ENCODE data around the gene LRRC43.
A peak's percentile ranks its signal among the peaks of the same experiment; 100 is the strongest.

LRRC43 gene

GRCh38 chr12:122182887-122183587 is at the start of gene LRRC43:
Gene LRRC43 (plus strand): TSS chr12:122183123. CDS start chr12:122183145, 22 bp downstream.
- peak; percentile 39 for DNase-seq

GRCh38 chr12:122133192-122133950 is 49.6 kb upstream of the LRRC43 start:
- DNase-seq = no peak

GRCh38 chr12:122135437-122136031 is 47.4 kb upstream of the LRRC43 start:
- no peak for DNase-seq

GRCh38 chr12:122137229-122137628 is 45.7 kb upstream of the LRRC43 start:
- no peak for DNase-seq

- no peak for DNase-seq
These were observed 45.2 kb upstream of the LRRC43 start for GRCh38 chr12:122137681-122138080.

- DNase-seq = no peak
These were observed 44.7 kb upstream of the LRRC43 start for GRCh38 chr12:122138181-122138580.

- DNase-seq = no peak
These were observed 44.3 kb upstream of the LRRC43 start for GRCh38 chr12:122138616-122139015.

GRCh38 chr12:122139266-122139665 is 43.7 kb upstream of the LRRC43 start:
- DNase-seq = no peak

- DNase-seq = no peak
These were observed 43.0 kb upstream of the LRRC43 start for GRCh38 chr12:122139941-122140340.

- no peak for DNase-seq
These were observed 42.3 kb upstream of the LRRC43 start for GRCh38 chr12:122140467-122141257.

- DNase-seq = no peak
These were observed 40.8 kb upstream of the LRRC43 start for GRCh38 chr12:122141911-122142725.

GRCh38 chr12:122142857-122143256 is 40.1 kb upstream of the LRRC43 start:
- DNase-seq = no peak

GRCh38 chr12:122144885-122145284 is 38.0 kb upstream of the LRRC43 start:
- DNase-seq = no peak

GRCh38 chr12:122145505-122146330 is 37.2 kb upstream of the LRRC43 start:
- no peak for DNase-seq

- DNase-seq = no peak
These were observed 35.2 kb upstream of the LRRC43 start for GRCh38 chr12:122147514-122148290.

GRCh38 chr12:122148657-122149056 is 34.3 kb upstream of the LRRC43 start:
- DNase-seq = no peak

GRCh38 chr12:122150127-122150681 is 32.7 kb upstream of the LRRC43 start:
- DNase-seq = no peak

GRCh38 chr12:122152754-122153153 is 30.2 kb upstream of the LRRC43 start:
- DNase-seq = no peak

GRCh38 chr12:122155705-122156104 is 27.2 kb upstream of the LRRC43 start:
- DNase-seq = no peak

- no peak for DNase-seq
These were observed 24.1 kb upstream of the LRRC43 start for GRCh38 chr12:122158700-122159285.
